ENCODE results near the gene SFTPB. TPM values are rescaled to one million over a fixed set of nuclear protein-coding genes. Genes with fewer than 3 reads are reported as not detected.

The SFTPB gene
- total and polyA plus RNA-seq, 2 experiments from 2014 or later = 3.3 to 27.6 TPM

DNA sequence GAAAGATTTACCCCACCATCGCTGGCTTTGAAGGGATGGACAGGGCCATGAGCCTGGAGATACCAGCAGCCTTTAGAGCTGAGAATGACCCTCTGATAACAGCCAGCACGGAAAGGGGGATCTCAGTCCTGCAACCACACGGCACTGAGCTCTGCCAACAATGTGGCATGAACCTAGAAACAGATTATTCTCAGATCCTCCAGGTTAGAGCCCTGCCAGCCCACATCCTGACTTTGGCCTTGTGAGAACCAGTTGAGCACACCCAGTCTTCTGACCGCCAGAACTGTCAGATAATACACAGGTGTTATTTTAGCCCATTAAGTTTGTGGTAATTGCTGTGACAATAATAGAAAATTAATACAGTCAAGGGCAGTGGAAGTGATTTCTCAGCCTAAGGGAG is 16.8 kb upstream of the SFTPB start:
- no peaks in the 10 kb centered on the region for H3K9me3 ChIP-seq (ENCODE audit: low read depth)
- H3K9me2 ChIP-seq (replicated peaks; ENCODE audit: insufficient read depth) = no peaks in the 10 kb centered on the region
- H2AFZ ChIP-seq = no peak overlapping the region
- DNase-seq (ENCODE audit: low spot score) = no peak
- H4K20me1 ChIP-seq (ENCODE audit: insufficient read depth, poor library complexity, severe bottlenecking) = no peaks in the 10 kb centered on the region
- H3K4me1 ChIP-seq (ENCODE audit: insufficient read depth) = no peaks in the 10 kb centered on the region
- no peaks in the 10 kb centered on the region for H3K27me3 ChIP-seq
- WGBS (ENCODE audit: low lambda C conversion rate, missing lambda C conversion rate) = 77% methylated on average over 4 of the region's 4 CpGs
- TF ChIP-seq EZH2 (IDR thresholded peaks at IDR 0.05; ENCODE audit: borderline replicate concordance) = no peak
- TF ChIP-seq, protein P1, sequence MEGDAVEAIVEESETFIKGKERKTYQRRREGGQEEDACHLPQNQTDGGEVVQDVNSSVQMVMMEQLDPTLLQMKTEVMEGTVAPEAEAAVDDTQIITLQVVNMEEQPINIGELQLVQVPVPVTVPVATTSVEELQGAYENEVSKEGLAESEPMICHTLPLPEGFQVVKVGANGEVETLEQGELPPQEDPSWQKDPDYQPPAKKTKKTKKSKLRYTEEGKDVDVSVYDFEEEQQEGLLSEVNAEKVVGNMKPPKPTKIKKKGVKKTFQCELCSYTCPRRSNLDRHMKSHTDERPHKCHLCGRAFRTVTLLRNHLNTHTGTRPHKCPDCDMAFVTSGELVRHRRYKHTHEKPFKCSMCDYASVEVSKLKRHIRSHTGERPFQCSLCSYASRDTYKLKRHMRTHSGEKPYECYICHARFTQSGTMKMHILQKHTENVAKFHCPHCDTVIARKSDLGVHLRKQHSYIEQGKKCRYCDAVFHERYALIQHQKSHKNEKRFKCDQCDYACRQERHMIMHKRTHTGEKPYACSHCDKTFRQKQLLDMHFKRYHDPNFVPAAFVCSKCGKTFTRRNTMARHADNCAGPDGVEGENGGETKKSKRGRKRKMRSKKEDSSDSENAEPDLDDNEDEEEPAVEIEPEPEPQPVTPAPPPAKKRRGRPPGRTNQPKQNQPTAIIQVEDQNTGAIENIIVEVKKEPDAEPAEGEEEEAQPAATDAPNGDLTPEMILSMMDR (IDR thresholded peaks at IDR 0.05; ENCODE audit: poor library complexity) = no peak
- TF ChIP-seq EZH2phosphoT487 (IDR thresholded peaks at IDR 0.05; ENCODE audit: low read depth, severe bottlenecking, unreplicated experiment) = no peak
- no peak overlapping the region for H3K4me2 ChIP-seq
- no peaks in the 10 kb centered on the region for H3K79me2 ChIP-seq
- H3K36me3 ChIP-seq (replicated peaks; ENCODE audit: insufficient read depth, low read depth) = no peaks in the 10 kb centered on the region
- H3K4me3 ChIP-seq = no peak overlapping the region
- H3K27ac ChIP-seq = no peak overlapping the region

DNA sequence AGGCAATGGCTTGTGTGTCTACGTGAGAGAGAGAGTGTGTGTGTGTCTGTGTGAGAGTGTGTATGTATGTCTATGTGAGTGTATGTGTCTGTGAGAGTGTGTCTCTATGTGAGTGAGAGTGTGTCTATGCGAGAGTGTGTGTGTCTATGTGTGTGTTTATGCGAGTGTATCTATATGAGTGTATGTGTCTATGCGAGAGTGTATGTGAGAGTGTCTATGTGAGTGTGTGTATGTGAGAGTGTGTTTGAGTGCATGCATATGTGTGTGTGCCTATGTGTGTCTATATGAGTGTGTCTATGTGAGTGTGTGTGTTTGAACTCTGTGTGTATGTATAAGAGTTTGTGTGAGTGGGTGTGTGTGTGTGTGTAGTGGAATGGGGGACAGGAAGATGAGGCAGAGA is 16.4 kb upstream of the SFTPB start:
- no peak overlapping the region for H2AFZ ChIP-seq
- H4K20me1 ChIP-seq (ENCODE audit: insufficient read depth, poor library complexity, severe bottlenecking) = no peaks in the 10 kb centered on the region
- no peaks in the 10 kb centered on the region for H3K79me2 ChIP-seq
- H3K27me3 ChIP-seq = no peaks in the 10 kb centered on the region
- no peak for DNase-seq (ENCODE audit: low spot score)
- TF ChIP-seq EZH2 (IDR thresholded peaks at IDR 0.05; ENCODE audit: borderline replicate concordance) (no peak), EZH2phosphoT487 (IDR thresholded peaks at IDR 0.05; ENCODE audit: low read depth, severe bottlenecking, unreplicated experiment) (no peak)
- TF ChIP-seq, protein P1 (IDR thresholded peaks at IDR 0.05; ENCODE audit: poor library complexity) = no peak
- no peaks in the 10 kb centered on the region for H3K9me2 ChIP-seq (replicated peaks; ENCODE audit: insufficient read depth)
- no peak overlapping the region for H3K4me3 ChIP-seq
- 96% methylated on average over 4 of the region's 4 CpGs for WGBS (ENCODE audit: low lambda C conversion rate, missing lambda C conversion rate)
- H3K36me3 ChIP-seq (replicated peaks; ENCODE audit: insufficient read depth, low read depth) = no peaks in the 10 kb centered on the region
- H3K4me1 ChIP-seq (ENCODE audit: insufficient read depth) = no peaks in the 10 kb centered on the region
- H3K9me3 ChIP-seq (ENCODE audit: low read depth) = no peaks in the 10 kb centered on the region
- H3K4me2 ChIP-seq = no peak overlapping the region
- no peak overlapping the region for H3K27ac ChIP-seq

DNA sequence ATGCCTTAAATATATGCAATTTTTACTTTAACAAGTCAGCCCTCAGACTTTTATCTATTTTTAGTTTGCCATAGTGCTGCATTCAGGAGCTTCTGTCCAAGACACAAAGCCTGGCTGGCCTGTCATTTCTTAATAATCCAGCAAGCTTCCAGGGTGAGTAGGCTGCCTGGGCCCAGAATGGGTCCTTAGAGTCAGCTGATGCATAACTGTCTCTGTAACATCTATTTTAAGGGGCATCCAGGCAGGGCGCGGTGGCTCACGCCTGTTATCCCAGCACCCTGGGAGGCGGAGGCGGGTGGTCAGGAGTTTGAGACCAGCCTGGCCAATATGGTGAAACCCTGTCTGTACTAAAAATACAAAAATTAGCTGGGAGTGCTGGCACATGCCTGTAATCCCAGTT is 14.4 kb upstream of the SFTPB start:
- Histone ChIP-seq H3K9me2 (replicated peaks; ENCODE audit: insufficient read depth) (no peaks in the 10 kb centered on the region), H3K79me2 (no peaks in the 10 kb centered on the region), H4K20me1 (ENCODE audit: insufficient read depth, poor library complexity, severe bottlenecking) (no peaks in the 10 kb centered on the region), H3K4me1 (ENCODE audit: insufficient read depth) (no peaks in the 10 kb centered on the region), H2AFZ (no peak overlapping the region), H3K4me2 (no peak overlapping the region), H3K27ac (no peak overlapping the region), H3K27me3 (no peaks in the 10 kb centered on the region), H3K9me3 (ENCODE audit: low read depth) (no peaks in the 10 kb centered on the region), H3K36me3 (replicated peaks; ENCODE audit: insufficient read depth, low read depth) (no peaks in the 10 kb centered on the region), H3K4me3 (no peak overlapping the region)
- 98% methylated on average over 5 of the region's 5 CpGs for WGBS (ENCODE audit: low lambda C conversion rate, missing lambda C conversion rate)
- TF ChIP-seq EZH2 (IDR thresholded peaks at IDR 0.05; ENCODE audit: borderline replicate concordance) (no peak), EZH2phosphoT487 (IDR thresholded peaks at IDR 0.05; ENCODE audit: low read depth, severe bottlenecking, unreplicated experiment) (no peak)
- TF ChIP-seq, protein P1 (IDR thresholded peaks at IDR 0.05; ENCODE audit: poor library complexity) = no peak
- DNase-seq (ENCODE audit: low spot score) = no peak

DNA sequence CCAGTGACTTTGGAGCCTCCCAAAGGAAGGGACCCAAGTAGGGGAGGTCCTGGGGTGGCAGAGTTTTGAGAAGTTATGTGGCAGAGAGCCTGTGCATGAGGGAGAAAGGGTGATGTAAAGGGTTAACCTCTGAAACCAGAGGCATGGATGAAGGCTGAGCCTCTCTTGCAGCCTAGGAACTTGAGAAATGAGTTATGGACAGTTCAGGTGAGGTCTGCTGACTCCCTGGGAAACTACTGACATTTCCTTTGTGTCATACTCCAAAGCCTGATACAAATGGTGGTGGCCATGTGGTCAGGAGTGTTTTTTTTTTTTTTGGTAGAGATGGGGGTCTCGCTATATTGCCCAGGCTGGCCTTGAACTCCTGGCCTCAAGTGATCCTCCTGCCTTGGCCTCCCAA is 13.8 kb upstream of the SFTPB start:
- Histone ChIP-seq H3K27me3 (no peaks in the 10 kb centered on the region), H3K4me1 (ENCODE audit: insufficient read depth) (no peaks in the 10 kb centered on the region), H3K79me2 (no peaks in the 10 kb centered on the region), H3K4me2 (no peak overlapping the region), H3K9me3 (ENCODE audit: low read depth) (no peaks in the 10 kb centered on the region), H3K9me2 (replicated peaks; ENCODE audit: insufficient read depth) (no peaks in the 10 kb centered on the region), H3K4me3 (no peak overlapping the region), H2AFZ (no peak overlapping the region), H4K20me1 (ENCODE audit: insufficient read depth, poor library complexity, severe bottlenecking) (no peaks in the 10 kb centered on the region), H3K36me3 (replicated peaks; ENCODE audit: insufficient read depth, low read depth) (no peaks in the 10 kb centered on the region), H3K27ac (no peak overlapping the region)
- TF ChIP-seq, protein P1 (IDR thresholded peaks at IDR 0.05; ENCODE audit: poor library complexity) = no peak
- no peak for TF ChIP-seq EZH2 (IDR thresholded peaks at IDR 0.05; ENCODE audit: borderline replicate concordance)
- TF ChIP-seq EZH2phosphoT487 (IDR thresholded peaks at IDR 0.05; ENCODE audit: low read depth, severe bottlenecking, unreplicated experiment) = no peak
- DNase-seq (ENCODE audit: low spot score) = no peak
- WGBS (ENCODE audit: low lambda C conversion rate, missing lambda C conversion rate) = 100% methylated on average over 1 of the region's 1 CpG
